Stimulated activated CD4-positive, alpha-beta T cell treated with anti-CD3 and anti-CD28 coated beads, TNF-alpha, amount 100 ng/mL, for 48 hours (primary cell): ENCODE measurements around the gene POLN.
"Not testable (repeated sequence)": the region's sequence is repeated elsewhere in the genome, so short reads cannot be mapped to it uniquely, and the experiment has no call there.

Experiments used
- DNase-seq, 3 donors: peaks; one replicate each; pipeline ENCODE4 v3.0.0-alpha.2; 2020; ENCODE audit warnings: low read depth in 3 of 3

Gene POLN

GRCh38 chr4:2042204-2042946 is 199.5 kb downstream of the POLN start:
- DNase-seq, result peak in 1 of 3 donors; percentile 19

- DNase-seq, result peak; percentile 77 to 89 (median 83)
Observed at GRCh38 chr4:2041239-2042130, 200.4 kb downstream of the POLN start.

- no peak for DNase-seq
Observed at GRCh38 chr4:2040391-2041238, 201.3 kb downstream of the POLN start.

- no peak for DNase-seq
Observed at GRCh38 chr4:2036866-2037265, 205.1 kb downstream of the POLN start.

- no peak for DNase-seq
Observed at GRCh38 chr4:2036327-2036726, 205.6 kb downstream of the POLN start.

- not testable (repeated sequence) for DNase-seq
Observed at GRCh38 chr4:2031161-2031560, 210.8 kb downstream of the POLN start.

GRCh38 chr4:2027120-2027519 is 214.8 kb downstream of the POLN start:
- not testable (repeated sequence) for DNase-seq

GRCh38 chr4:2025817-2026216 is 216.1 kb downstream of the POLN start:
- no peak for DNase-seq

GRCh38 chr4:2024683-2025082 is 217.2 kb downstream of the POLN start:
- DNase-seq, result no peak
